ENCODE data around the gene HIVEP3.

- TF ChIP-seq CTCF (IDR thresholded peaks at IDR 0.05) (no peak), EZH2 (IDR thresholded peaks at IDR 0.05) (no peak), EZH2phosphoT487 (IDR thresholded peaks at IDR 0.05) (no peak)
Observed at GRCh38 chr1:41855713-41856112, 63.0 kb downstream of the HIVEP3 start.
